GM12873 (cell line): Measurements from ENCODE around the gene HPGDS.

Experiments
- TF ChIP-seq, protein P1 (sequence below): IDR thresholded peaks from 2 replicates; pipeline ENCODE4 v1.5.1; 2012; ENCODE audit warnings: low read depth, mild to moderate bottlenecking, moderate library complexity, low read length, control low read depth; ENCODE audit not compliant: insufficient read depth; ENCODE audit errors: missing control alignments

Gene HPGDS

DNA sequence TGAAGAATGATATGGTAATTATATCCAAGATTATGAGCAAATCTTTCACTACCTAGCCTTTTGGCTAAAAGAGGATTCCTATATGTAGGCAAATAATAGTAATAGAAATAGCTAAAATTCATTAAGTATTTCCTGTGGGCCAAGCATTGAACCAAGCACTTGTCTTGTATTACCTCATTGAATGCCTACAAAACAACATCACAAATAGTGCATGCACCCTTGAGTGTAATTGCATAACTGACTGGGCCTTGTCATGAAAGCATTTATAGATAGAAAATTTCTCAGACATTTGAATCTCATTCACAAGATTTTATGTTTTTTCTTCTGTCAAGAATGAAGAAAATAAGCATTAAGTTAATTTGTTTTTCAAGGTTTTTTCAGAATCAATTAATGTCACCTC lies 3.9 kb upstream of the HPGDS start:
- TF ChIP-seq, protein P1, sequence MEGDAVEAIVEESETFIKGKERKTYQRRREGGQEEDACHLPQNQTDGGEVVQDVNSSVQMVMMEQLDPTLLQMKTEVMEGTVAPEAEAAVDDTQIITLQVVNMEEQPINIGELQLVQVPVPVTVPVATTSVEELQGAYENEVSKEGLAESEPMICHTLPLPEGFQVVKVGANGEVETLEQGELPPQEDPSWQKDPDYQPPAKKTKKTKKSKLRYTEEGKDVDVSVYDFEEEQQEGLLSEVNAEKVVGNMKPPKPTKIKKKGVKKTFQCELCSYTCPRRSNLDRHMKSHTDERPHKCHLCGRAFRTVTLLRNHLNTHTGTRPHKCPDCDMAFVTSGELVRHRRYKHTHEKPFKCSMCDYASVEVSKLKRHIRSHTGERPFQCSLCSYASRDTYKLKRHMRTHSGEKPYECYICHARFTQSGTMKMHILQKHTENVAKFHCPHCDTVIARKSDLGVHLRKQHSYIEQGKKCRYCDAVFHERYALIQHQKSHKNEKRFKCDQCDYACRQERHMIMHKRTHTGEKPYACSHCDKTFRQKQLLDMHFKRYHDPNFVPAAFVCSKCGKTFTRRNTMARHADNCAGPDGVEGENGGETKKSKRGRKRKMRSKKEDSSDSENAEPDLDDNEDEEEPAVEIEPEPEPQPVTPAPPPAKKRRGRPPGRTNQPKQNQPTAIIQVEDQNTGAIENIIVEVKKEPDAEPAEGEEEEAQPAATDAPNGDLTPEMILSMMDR, result no peak

DNA sequence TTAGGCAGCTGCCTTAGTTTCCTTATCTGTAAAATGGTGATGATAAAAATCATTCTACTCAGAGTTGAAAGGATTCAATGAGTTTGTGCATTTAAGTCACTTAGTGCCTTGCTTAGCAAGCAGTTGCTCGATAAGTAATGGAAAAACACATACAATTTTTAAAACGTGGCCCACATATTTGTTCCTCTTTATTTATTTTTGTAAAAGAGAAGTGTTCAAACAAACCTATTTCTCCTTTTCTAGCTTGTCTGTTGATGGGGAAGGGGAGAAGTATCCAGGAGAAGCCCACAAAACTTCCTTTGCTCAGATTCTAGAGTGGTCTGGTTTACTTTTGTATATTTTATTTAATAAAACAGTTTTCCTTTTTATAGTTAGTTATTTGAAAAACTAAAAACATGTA lies 3.3 kb upstream of the HPGDS start:
- TF ChIP-seq, protein P1, result no peak

DNA sequence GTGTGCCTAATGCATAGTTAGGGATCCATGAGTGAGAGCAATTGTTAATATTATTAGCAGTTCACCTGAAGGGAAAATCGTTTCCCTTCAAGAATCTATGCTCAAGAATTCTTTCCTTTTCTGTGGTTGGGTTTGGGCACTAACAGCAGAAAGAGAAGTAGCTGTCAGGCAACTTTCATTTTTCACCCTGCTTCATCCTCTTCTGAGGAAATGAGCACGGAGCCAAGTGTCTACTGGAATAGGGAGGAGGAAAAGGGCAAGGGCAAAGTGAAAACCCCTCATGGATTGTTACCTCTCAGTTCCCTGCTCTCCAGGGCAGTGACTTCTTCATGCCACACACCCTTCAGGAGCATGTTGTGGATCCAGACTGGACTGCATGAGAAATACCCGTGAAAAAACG lies 2.6 kb upstream of the HPGDS start:
- TF ChIP-seq, protein P1, result no peak

DNA sequence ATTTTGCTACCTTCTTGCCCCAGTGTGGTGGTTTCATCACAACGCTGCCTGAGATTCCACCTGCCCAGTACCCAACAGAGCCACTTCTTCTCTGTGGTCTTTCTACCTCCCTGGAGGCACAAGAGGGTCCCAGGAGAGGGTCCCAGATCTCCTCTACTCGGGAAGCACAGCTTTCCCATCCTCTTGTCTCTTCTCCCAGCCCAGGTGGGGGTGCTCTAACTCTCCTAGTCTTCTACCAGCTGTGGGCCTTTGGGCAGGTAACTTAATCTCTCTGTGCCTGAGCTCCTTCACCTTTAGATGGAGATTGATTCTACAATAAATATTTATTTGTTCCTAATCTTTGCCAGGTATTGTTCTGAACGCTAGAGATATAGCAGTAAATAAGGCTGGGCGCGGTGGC lies 1.8 kb upstream of the HPGDS start:
- TF ChIP-seq, protein P1, result no peak

DNA sequence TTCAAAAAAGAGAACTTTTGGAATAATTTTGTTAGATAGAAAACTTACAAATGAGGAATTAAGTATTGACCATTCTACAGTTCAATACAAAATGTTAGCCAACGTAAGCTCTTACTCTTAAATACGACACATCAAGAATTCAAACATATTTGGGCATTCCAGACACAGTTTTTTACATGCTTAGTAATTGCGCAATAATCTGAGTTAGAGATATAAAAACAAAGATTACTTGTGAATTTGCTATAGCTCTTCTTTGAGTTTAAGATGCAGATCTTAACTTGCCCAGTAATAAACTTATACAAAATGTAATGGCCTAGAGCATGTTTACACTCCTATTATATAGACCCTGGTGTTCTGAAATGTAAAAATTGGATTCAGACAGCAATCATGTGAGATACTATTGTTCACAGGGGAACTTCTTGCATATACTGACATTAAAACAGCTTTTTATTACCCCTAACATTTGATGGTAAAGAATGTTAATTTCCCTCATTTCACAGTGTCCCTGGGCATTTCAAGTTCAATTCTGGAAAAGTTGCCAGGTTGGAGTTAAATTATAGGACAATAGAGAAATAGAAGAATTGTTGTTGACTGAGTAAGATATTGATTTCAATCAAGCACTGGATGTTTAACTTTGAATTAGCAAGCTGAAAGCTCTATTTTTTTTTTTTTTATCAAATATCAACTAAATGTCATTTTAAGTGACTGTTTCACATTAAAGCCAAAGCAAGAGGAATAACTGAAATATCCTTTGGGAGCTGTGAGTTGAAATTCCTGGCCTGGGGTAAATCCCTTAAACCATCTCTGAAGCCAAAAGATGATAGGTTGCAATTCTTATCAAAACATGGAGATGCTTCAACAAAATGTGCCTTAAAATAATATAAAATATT lies 910 bp downstream of the HPGDS start:
- TF ChIP-seq, protein P1, result no peak

DNA sequence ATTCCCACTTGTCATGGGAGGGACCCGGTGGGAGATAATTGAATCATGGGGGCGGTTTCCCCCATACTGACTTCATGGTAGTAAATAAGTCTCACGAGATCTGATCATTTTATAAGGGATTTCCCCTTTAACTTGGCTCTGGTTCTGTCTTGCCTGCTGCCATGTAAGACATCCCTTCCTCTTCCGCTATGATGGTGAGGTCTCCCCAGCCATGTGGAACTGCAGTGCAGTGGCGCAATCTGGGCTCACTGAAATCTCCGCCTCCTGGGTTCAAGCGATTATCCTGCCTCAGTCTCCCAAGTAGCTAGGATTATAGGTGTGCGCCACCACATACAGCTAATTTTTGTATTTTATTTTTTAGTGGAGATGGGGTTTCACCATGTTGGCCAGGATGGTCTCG lies 2.9 kb downstream of the HPGDS start:
- TF ChIP-seq, protein P1, result no peak

DNA sequence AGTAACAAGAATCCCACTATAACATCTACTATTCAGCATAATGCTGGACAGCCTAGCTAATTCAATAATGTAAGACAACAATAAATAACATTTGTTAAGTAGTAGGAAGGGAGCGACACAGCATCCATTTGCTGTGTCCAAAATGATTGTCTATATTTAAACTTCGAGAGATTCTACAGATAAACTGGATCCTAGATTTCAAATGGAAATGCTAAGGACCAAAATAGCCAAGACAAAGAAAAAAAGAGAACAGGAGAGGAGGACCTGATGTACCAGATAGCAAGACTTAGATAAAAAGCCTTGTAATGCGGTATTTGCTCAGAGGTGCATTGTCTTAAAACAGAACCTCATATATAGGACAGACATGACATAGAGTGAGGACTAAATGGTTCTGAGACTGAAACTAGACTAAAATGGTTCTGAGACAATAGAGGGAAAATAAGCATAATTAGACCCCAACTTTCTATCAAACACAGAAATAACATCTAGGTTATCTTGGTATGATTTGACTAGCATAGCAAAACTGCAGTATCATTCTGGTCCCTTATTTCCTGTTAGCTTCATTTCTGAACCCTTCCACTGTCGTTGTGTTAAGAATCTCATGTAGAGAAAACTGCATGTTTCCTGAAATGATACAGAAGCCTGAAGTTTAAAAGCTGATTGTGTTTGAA lies 3.8 kb downstream of the HPGDS start:
- TF ChIP-seq, protein P1, result no peak
